DND-41 (cell line): Measurements from ENCODE around the gene ZDHHC14.
"Not testable (repeated sequence)": the region's sequence is repeated elsewhere in the genome, so short reads cannot be mapped to it uniquely, and the experiment has no call there.

Source experiments
- ATAC-seq: fragments of 200-7000 bp; cut with Tn5 transposase; 3 replicates; pipeline ENCODE4 v1.9.1; 2021; ENCODE audit warnings: low read depth; ENCODE audit not compliant: insufficient read depth
- DNase-seq: peaks from one replicate; pipeline ENCODE4 v3.0.0-alpha.2; 2020
- H2AFZ ChIP-seq: 2 replicates; pipeline ENCODE4 v1.6.0; 2012; ENCODE audit warnings: low read depth, low read length
- H3K27ac ChIP-seq: 2 replicates; pipeline ENCODE4 v1.5.1; 2012; ENCODE audit warnings: low read length, inconsistent platforms
- H3K27me3 ChIP-seq: fragments of 200-600 bp; sonication (generic); 2 replicates; pipeline ENCODE4 v1.6.0; 2012; ENCODE audit warnings: low read length, mild to moderate bottlenecking, inconsistent platforms; ENCODE audit not compliant: insufficient read depth, poor library complexity
- H3K36me3 ChIP-seq: 2 replicates; pipeline ENCODE4 v1.5.1; 2012; ENCODE audit warnings: low read length, inconsistent platforms; ENCODE audit not compliant: insufficient read depth
- H3K4me1 ChIP-seq: 2 replicates; pipeline ENCODE4 v1.5.1; 2012; ENCODE audit warnings: mild to moderate bottlenecking, low read length; ENCODE audit not compliant: insufficient read depth
- H3K4me2 ChIP-seq: 2 replicates; pipeline ENCODE4 v1.6.0; 2012; ENCODE audit warnings: mild to moderate bottlenecking, moderate library complexity, low read length, inconsistent platforms; ENCODE audit not compliant: insufficient read depth
- H3K4me3 ChIP-seq, 2 experiments: fragments of 200-600 bp in 1 of 2; shearing (Covaris generic) in 1 of 2; 2 replicates each; pipeline ENCODE4 v1.5.1; 2012 to 2016; ENCODE audit warnings: inconsistent platforms in 2 of 2, low read length in 2 of 2, mild to moderate bottlenecking in 2 of 2, low read depth in 1 of 2, moderate library complexity in 1 of 2
- H3K79me2 ChIP-seq: 2 replicates; pipeline ENCODE4 v1.6.0; 2012; ENCODE audit warnings: low read length, inconsistent platforms; ENCODE audit not compliant: insufficient read depth
- H3K9ac ChIP-seq: 2 replicates; pipeline ENCODE4 v1.6.0; 2012; ENCODE audit warnings: low read depth, mild to moderate bottlenecking, inconsistent platforms, low read length, moderate library complexity
- H3K9me3 ChIP-seq: 2 replicates; pipeline ENCODE4 v1.5.1; 2012; ENCODE audit warnings: low read length, moderate library complexity, mild to moderate bottlenecking, inconsistent platforms; ENCODE audit not compliant: insufficient read depth, severe bottlenecking
- H4K20me1 ChIP-seq: 2 replicates; pipeline ENCODE4 v1.6.0; 2012; ENCODE audit warnings: low read length; ENCODE audit not compliant: insufficient read depth
- CTCF ChIP-seq: IDR thresholded peaks from 2 replicates; pipeline ENCODE4 v1.5.1; 2012; ENCODE audit warnings: borderline replicate concordance, low read length, moderate library complexity, mild to moderate bottlenecking; ENCODE audit not compliant: poor library complexity, severe bottlenecking; ENCODE audit errors: extremely low read depth
- EZH2 ChIP-seq: IDR thresholded peaks from 3 replicates; pipeline ENCODE4 v1.6.1; 2012; ENCODE audit warnings: borderline replicate concordance, low read depth, mild to moderate bottlenecking, moderate library complexity, low read length, inconsistent platforms; ENCODE audit not compliant: severe bottlenecking

Gene ZDHHC14

GRCh38 chr6:157464653-157465535 is 83.9 kb downstream of the ZDHHC14 start:
- Histone ChIP-seq H3K4me3 (no peak overlapping the region), H3K79me2 (no peaks in the 10 kb centered on the region), H4K20me1 (no peaks in the 10 kb centered on the region), H3K4me2 (no peak overlapping the region), H2AFZ (no peak overlapping the region), H3K9ac (no peak overlapping the region), H3K27ac (no peak overlapping the region), H3K36me3 (no peaks in the 10 kb centered on the region), H3K4me1 (no peaks in the 10 kb centered on the region), H3K27me3 (no peaks in the 10 kb centered on the region), H3K9me3 (no peaks in the 10 kb centered on the region)
- DNase-seq (no peak), ATAC-seq (no peak)
- TF ChIP-seq EZH2, result no peak
- no peak for TF ChIP-seq CTCF

DNA sequence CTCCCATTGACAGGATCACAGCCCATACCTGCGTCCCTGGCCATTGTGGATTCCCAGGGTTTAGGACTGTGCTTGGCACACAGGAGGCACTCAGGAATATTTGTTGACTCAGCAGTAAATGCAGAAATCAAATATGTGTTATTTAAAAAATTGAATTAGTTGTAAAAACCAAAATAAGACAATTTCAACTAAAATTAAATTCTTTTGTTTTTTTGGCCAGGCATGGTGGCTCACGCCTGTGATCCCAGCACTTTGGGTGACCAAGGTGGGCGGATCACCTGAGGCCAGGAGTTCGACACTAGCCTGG is 85.3 kb downstream of the ZDHHC14 start:
- Histone ChIP-seq H3K36me3 (no peaks in the 10 kb centered on the region), H3K9ac (no peak overlapping the region), H3K27ac (no peak overlapping the region), H4K20me1 (no peaks in the 10 kb centered on the region), H3K27me3 (no peaks in the 10 kb centered on the region), H3K4me1 (no peaks in the 10 kb centered on the region), H3K4me2 (no peak overlapping the region), H2AFZ (no peak overlapping the region), H3K79me2 (no peaks in the 10 kb centered on the region), H3K9me3 (no peaks in the 10 kb centered on the region), H3K4me3 (no peak overlapping the region)
- no peak for DNase-seq
- TF ChIP-seq CTCF (no peak), EZH2 (no peak)
- no peak for ATAC-seq

GRCh38 chr6:157467339-157467738 is 86.3 kb downstream of the ZDHHC14 start:
- not testable (repeated sequence) for H3K79me2 ChIP-seq, DNase-seq, H3K9ac ChIP-seq, H3K36me3 ChIP-seq, H3K27ac ChIP-seq, H3K9me3 ChIP-seq, H3K4me2 ChIP-seq, H3K27me3 ChIP-seq, ATAC-seq, H3K4me1 ChIP-seq, H3K4me3 ChIP-seq, H4K20me1 ChIP-seq, H2AFZ ChIP-seq

DNA sequence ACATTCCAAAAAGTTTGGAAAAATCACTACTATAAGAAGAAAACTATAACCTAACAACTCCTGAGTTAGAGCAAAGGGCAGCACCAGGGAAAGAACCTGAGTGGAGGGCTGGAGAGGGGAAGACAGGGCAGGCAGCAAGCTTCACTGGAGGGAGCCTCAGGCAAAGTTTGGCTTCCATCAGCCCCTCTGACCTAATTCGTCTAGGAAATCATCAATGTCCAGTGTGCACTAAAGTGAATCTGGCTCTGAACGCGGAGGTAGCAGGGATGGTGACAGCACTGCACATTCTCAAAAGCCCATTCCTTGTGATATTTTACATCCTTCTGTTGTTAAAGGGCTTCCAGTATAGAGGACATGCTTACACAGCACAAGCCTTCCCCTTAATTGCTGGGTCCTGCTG is 87.1 kb downstream of the ZDHHC14 start:
- H3K4me1 ChIP-seq, result no peaks in the 10 kb centered on the region
- ATAC-seq (no peak), DNase-seq (no peak)
- H3K4me3 ChIP-seq, result no peak overlapping the region
- H3K27ac ChIP-seq, result no peak overlapping the region
- H4K20me1 ChIP-seq, result no peaks in the 10 kb centered on the region
- no peak for TF ChIP-seq EZH2
- no peak for TF ChIP-seq CTCF
- H3K27me3 ChIP-seq, result peaks cover 3% of the 10 kb centered on the region
- H3K9me3 ChIP-seq, result no peaks in the 10 kb centered on the region
- no peak overlapping the region for H2AFZ ChIP-seq
- H3K79me2 ChIP-seq, result no peaks in the 10 kb centered on the region
- H3K36me3 ChIP-seq, result no peaks in the 10 kb centered on the region
- no peak overlapping the region for H3K9ac ChIP-seq
- H3K4me2 ChIP-seq, result no peak overlapping the region
